Testis (tissue), 2 donors: ENCODE data around the gene PROB1.

Experiments used
- CTCF ChIP-seq, 3 experiments: fragments of 450-650 bp in 2 of 3; fragments of 200-600 bp in 1 of 3; sonication (generic) in 1 of 3; IDR thresholded peaks; one replicate each; pipeline ENCODE4 v1.5.1; 2016 to 2019; ENCODE audit warnings: antibody characterized with exemption in 3 of 3, mild to moderate bottlenecking in 2 of 3, moderate library complexity in 1 of 3
- POLR2A ChIP-seq: fragments of 450-650 bp; IDR thresholded peaks from one replicate; pipeline ENCODE4 v1.6.1; 2017; ENCODE audit warnings: antibody characterized with exemption, mild to moderate bottlenecking, moderate library complexity

- TF ChIP-seq CTCF (IDR thresholded peaks at IDR 0.05) = no peak
- TF ChIP-seq POLR2A = no peak
These were observed at the start of gene PROB1 for GRCh38 chr5:139394654-139395566.
